IPS-15b (cell line): ENCODE results near the gene CIRBP.
"Not testable (repeated sequence)": the region's sequence is repeated elsewhere in the genome, so short reads cannot be mapped to it uniquely, and the experiment has no call there.

Experiments
- H3K27me3 ChIP-seq: one replicate; pipeline ENCODE4 v1.6.1; 2013; ENCODE audit warnings: low read length; ENCODE audit not compliant: control insufficient read depth, insufficient read depth
- H3K36me3 ChIP-seq: one replicate; pipeline ENCODE4 v1.6.1; 2013; ENCODE audit warnings: low read length; ENCODE audit not compliant: control insufficient read depth, insufficient read depth
- H3K4me1 ChIP-seq: one replicate; pipeline ENCODE4 v1.6.1; 2013; ENCODE audit warnings: mild to moderate bottlenecking, low read length; ENCODE audit not compliant: control insufficient read depth, insufficient read depth
- H3K4me3 ChIP-seq: one replicate; pipeline ENCODE4 v1.5.1; 2013; ENCODE audit warnings: low read depth, low read length
- H3K9ac ChIP-seq: one replicate; pipeline ENCODE4 v1.6.1; 2013; ENCODE audit warnings: low read depth, mild to moderate bottlenecking, low read length
- H3K9me3 ChIP-seq: one replicate; pipeline ENCODE4 v1.6.1; 2013; ENCODE audit warnings: mild to moderate bottlenecking, low read length; ENCODE audit not compliant: control insufficient read depth, insufficient read depth

Gene CIRBP

DNA sequence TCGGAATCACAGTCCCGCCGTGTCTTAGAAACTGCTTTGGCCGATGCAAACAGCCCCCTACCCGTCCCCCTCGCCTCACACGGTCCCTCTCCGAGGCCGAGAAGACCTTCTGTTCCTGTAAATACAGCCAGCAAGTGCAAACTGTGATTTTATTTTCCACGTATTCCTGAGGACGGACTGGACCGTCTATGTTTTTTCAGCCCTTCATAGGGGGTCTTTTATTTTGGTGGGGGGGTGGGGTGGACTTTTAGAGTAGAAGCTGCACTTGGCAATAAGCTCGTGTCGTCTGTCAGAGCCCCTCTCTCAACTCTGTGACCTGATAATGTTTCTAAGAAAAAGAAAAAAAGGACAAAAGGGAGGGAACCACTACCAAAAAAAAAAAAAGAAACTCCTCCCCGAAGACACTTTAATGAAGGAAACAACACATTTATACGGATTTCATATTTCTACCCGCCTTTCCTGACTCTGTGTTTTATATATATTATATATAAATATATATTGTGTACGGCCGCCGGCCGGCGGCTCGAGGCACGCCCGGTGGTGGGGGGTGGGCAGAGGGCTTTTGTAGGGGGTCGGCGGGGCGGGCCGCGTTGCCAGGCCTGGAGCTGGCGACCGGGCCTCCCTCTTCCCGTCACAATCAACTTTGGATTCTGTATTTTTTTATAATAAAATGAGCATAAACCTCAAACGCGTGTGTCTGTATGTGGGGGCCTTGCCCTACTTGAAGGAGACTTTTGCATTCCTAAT, 31.8 kb downstream of the CIRBP start:
- H3K36me3 ChIP-seq: no peaks in the 10 kb centered on the region
- H3K27me3 ChIP-seq: no peaks in the 10 kb centered on the region
- no peaks in the 10 kb centered on the region for H3K4me1 ChIP-seq
- no peak overlapping the region for H3K4me3 ChIP-seq
- no peak overlapping the region for H3K9ac ChIP-seq
- H3K9me3 ChIP-seq: no peaks in the 10 kb centered on the region

DNA sequence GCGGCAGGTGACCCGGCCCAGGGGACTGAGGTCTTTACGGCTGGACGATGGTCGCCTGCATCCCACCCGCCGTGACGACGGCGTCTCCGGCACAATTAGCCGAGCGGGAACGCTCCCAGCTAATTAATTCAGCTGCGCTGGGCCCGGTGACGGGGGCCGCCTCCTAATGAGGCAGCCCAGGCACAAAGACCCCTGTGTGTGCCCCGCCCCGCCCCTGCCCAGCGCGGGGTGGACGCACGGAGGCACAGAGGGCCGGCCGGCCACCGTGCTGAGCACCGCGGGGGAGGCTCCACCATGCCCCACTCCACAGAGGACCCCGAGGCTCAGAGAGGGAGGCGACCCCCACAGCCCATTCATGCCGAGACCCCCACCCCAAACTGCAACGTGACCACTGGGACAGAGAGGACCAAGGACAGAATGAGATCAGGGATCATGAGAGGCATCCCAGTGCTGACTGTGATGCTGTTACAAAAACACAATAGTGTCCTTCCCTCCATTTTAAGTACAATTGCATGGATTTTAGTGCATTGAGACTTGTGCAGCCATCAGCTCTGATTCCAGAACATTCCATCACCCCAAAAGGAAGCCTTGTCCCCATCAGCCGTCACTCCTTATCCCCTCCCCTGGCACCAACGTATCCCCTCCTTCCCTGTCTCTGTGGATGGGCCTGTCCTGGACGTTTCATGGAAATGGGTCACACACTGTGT, 33.6 kb downstream of the CIRBP start:
- Histone ChIP-seq H3K27me3 (no peaks in the 10 kb centered on the region), H3K4me3 (no peak overlapping the region), H3K36me3 (no peaks in the 10 kb centered on the region), H3K9me3 (no peaks in the 10 kb centered on the region), H3K4me1 (no peaks in the 10 kb centered on the region), H3K9ac (no peak overlapping the region)

DNA sequence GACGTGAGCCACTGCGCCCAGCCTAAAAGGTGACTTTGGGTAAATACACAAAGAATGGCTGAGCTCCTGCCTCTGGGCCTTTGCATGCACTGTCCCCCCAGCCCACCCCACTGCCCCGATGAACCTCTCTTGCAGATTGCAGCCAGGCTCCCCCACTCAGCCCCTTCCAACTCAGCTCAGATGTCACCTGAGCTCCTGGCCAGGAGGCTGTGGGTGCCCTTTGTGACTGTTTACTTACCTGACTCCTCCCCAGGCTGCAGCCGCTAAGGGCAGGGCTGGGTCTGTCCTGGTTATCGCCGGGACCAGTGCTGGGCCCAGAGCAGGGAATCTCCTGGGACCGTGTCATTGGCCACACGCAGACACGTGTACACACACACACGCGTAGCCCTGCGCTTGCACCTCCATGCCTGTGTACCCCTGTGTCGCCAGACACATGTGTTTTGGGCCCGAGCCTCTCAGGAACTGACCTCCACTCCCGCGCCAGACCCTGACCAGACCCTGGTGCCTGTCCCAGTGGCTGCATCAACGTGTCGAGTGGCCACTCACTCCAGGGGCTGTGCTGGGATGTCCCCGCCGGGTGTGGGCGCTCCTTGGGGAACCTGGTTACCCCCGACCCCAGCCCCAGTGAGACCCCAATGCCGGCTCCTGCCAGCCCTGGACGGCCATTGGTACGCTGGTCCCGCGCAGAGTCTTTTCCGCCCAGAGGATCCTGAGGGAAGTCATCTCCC, 35.2 kb downstream of the CIRBP start:
- no peaks in the 10 kb centered on the region for H3K4me1 ChIP-seq
- H3K9me3 ChIP-seq: no peaks in the 10 kb centered on the region
- H3K4me3 ChIP-seq: no peak overlapping the region
- no peaks in the 10 kb centered on the region for H3K27me3 ChIP-seq
- H3K36me3 ChIP-seq: no peaks in the 10 kb centered on the region
- no peak overlapping the region for H3K9ac ChIP-seq

DNA sequence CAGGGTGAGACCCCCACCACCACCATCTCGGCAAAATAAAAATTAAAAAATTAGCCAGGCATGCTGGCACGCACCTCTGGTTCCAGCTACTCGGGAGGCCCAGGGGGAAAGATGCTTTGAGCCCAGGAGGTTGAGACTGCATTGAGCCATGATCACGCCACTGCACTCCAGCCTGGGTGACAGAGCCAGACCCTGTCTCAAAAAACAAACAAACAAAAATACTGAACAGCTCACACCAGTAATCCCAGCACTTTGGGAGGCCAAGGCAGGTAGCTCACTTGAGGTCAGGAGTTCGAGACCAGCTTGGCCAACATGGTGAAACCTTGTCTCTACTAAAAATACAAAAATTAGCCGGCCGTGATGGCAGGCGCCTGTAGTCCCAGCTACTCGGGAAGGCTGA, 36.2 kb downstream of the CIRBP start:
- not testable (repeated sequence) for H3K36me3 ChIP-seq, H3K4me3 ChIP-seq, H3K27me3 ChIP-seq, H3K9me3 ChIP-seq, H3K9ac ChIP-seq, H3K4me1 ChIP-seq

DNA sequence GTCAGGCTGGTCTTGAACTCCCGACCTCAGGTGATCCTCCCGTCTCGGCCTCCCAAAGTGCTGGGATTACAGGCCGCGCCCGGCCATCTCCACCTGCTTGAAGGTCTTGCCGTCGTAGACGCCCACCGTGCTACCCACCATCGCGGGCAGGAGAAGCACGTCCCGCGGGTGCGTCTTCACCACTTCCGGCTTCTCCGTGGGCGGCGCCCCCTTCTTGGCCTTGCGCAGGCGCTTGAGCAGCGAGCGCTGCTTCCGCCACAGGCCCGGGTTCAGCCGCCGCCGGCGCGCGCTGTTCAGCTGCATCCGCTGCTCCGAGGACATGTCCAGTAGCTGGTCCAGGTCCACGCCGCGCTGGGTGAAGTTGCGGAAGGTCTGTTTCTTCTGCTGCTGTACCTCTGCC, 38.2 kb downstream of the CIRBP start:
- Histone ChIP-seq H3K4me3 (no peak overlapping the region), H3K27me3 (no peaks in the 10 kb centered on the region), H3K9ac (no peak overlapping the region), H3K4me1 (no peaks in the 10 kb centered on the region), H3K9me3 (no peaks in the 10 kb centered on the region), H3K36me3 (no peaks in the 10 kb centered on the region)

DNA sequence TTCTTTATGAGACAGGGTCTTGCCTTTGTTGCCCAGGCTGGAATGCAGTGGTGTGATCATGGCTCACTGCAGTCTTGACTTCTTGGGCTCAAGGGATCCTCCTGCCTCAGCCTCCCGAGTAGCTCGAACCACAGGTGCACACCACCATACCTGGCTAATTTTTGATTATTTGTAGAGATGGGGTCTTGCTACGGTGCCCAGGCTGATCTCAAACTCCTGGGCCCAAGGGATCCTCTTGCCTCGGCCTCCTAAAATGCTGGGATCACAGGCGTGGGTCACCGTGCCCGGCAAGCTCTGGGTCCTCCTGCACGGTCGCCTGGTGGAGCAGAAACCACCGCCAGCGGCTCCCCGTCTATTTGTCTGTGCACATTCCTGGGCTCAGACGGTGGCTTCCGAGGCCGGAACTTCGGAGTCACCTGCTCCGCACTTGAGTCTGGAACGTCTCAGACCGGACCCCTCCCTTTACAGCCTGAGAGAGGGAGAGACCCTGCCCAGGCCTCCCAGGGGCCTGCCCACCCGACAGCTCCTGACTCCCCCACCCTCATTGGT, 38.7 kb downstream of the CIRBP start:
- Histone ChIP-seq H3K9me3 (no peaks in the 10 kb centered on the region), H3K9ac (no peak overlapping the region), H3K27me3 (no peaks in the 10 kb centered on the region), H3K36me3 (no peaks in the 10 kb centered on the region), H3K4me1 (no peaks in the 10 kb centered on the region), H3K4me3 (no peak overlapping the region)

DNA sequence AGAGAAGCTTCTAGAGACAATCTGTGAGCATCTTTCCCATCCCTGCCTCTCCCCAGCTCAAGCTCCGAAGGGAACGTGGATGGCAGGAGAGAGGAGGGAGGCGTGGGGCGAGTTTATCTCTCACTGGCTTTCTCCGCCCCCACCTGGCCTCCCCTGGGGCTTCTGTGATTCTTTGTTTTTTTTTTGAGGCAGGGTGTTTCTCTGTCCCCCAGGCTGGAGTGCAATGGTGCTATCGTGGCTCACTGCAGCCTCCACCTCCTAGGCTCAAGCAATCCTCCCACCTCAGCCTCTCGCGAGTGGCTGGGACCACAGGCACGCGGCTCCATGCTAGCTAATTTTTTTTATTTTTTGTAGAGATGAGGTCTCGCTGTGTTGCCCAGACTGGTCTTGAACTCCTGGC, 39.6 kb downstream of the CIRBP start:
- H3K9ac ChIP-seq: no peak overlapping the region
- no peaks in the 10 kb centered on the region for H3K9me3 ChIP-seq
- no peak overlapping the region for H3K4me3 ChIP-seq
- no peaks in the 10 kb centered on the region for H3K36me3 ChIP-seq
- no peaks in the 10 kb centered on the region for H3K4me1 ChIP-seq
- H3K27me3 ChIP-seq: no peaks in the 10 kb centered on the region

DNA sequence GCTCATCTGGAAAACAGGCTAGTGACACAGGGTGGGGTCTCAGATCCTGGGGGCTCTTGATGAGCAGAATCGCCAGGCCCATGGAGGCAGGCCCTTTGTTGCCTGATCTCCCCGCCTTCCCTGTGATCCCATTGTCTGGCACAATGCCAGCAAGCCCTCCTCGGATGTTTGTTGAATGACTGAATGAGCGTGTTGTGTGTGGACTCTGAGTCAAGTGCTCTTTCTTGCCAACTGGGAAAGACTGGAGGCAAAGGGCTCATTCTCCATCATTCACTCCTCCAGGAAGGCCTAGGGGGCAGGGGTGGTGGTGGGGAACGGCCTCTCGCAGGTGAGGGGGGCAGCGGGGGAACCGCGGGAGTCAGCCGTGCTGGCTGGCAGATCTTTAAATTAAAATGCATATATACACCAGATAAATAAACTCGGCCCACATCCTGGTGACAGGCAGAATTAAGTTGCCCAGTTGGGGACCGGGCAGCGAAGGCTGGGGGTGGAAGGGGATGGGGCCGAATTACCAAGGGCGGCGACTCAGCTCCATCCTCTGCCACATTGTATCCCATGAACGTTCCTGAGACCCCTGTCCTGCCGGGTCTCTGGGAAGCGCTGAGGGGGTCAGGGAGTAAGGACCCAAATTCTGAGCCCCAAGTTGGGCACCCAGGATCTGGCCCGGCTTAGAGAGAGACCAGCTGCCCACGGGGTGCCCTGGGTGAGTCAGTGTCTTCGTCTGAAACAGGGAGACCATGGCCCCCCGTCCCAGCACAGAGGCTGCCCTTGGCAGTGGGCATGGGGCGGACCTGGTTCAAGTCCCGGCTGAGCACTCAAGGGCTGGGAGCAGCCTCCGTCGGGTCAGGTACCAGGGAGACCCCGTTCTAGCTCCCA, 41.1 kb downstream of the CIRBP start:
- Histone ChIP-seq H3K27me3 (no peaks in the 10 kb centered on the region), H3K9me3 (no peaks in the 10 kb centered on the region), H3K4me1 (no peaks in the 10 kb centered on the region), H3K9ac (no peak overlapping the region), H3K4me3 (no peak overlapping the region), H3K36me3 (no peaks in the 10 kb centered on the region)

DNA sequence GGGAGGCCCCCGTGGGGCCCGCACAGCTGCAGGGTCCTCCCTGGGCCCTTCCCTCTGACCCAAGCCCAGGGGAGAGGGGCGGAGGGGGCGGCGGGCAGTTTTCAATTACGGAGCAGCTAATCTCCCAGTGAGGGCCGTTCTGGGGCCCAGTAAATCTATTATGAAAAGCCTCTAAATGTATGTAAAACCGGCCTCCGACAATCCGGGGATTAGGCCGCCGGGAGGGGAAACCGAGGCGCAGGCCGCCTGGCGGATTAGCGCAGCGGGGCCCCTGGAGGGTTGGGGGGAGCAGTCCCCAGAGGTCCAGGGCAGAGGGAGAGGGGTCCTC, 41.7 kb downstream of the CIRBP start:
- no peak overlapping the region for H3K9ac ChIP-seq
- H3K36me3 ChIP-seq: no peaks in the 10 kb centered on the region
- no peaks in the 10 kb centered on the region for H3K27me3 ChIP-seq
- H3K4me1 ChIP-seq: no peaks in the 10 kb centered on the region
- H3K9me3 ChIP-seq: no peaks in the 10 kb centered on the region
- no peak overlapping the region for H3K4me3 ChIP-seq

DNA sequence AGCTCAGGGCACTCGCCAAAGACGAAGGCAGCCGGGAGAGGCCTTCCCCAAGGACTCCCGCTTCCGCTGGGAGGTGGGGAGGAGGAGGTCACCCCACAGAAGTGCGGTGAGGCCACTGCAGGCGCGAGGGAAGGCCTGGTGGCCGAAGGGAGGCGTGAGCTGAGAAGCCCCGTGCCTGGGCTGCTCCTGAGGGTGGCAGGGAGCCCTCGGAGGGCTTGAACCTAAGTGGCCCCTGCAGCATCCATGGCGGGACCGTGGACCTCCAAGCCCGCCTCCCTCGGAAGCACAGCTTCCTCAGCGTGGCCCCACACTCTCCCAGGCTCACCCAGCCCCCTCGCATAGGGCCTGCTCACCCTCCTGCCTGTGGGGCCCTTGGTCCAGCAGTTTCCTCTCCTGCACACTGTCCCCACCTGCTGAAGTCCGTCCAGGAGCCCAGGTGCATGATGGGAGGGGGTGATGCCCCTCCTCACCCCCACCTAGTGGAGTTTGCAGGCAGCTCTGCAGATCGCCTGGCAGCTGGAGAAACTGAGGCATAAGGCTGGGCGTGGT, 42.5 kb downstream of the CIRBP start:
- peaks cover 5% of the 10 kb centered on the region for H3K27me3 ChIP-seq
- H3K4me1 ChIP-seq: no peaks in the 10 kb centered on the region
- H3K4me3 ChIP-seq: no peak overlapping the region
- H3K9ac ChIP-seq: no peak overlapping the region
- no peaks in the 10 kb centered on the region for H3K9me3 ChIP-seq
- no peaks in the 10 kb centered on the region for H3K36me3 ChIP-seq
